C4-2B (cell line): Measurements from ENCODE around the gene KCNA5.

Experiments used
- CTCF ChIP-seq: fragments of 450-650 bp; conservative IDR thresholded peaks from 2 replicates; pipeline ENCODE4 v1.5.1; 2017; ENCODE audit warnings: mild to moderate bottlenecking
- ZFX ChIP-seq: fragments of 450-650 bp; IDR thresholded peaks from 2 replicates; pipeline ENCODE4 v1.6.1; 2017

DNA sequence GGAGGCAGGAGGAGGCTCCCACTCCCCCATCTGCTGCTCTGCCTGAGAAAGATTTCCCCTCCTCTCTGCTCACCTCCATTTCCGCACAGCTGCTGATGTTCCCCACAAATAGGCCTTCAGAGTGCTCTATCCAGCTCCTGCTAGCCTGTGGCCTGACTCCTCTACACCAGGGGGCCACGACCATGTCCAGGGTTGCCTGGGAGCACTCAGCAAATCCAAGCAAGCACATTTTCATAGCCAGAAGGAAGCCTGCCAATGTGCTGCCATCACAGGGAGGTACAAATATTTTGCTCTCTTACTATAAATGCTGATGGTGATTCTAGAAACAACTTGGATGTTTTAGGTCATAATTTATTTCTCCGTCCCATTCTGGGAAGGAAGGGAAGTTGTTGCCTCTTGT is 17.3 kb downstream of the KCNA5 start:
- TF ChIP-seq CTCF (no peak), ZFX (no peak)
